DMS153 (cell line): ENCODE measurements around the gene SMC5.
"Not testable (repeated sequence)": the region's sequence is repeated elsewhere in the genome, so short reads cannot be mapped to it uniquely, and the experiment has no call there.

Experiments used
- DNase-seq: peaks from one replicate; lab custom pipeline; 2025; lab: John Stamatoyannopoulos, UW

SMC5 gene

GRCh38 chr9:70258692-70259511 lies at the start of gene SMC5:
Gene SMC5 (plus strand): TSS chr9:70258978. CDS start chr9:70259079, 101 bp downstream.
- DNase-seq: peak; percentile 86

GRCh38 chr9:70217029-70217428 lies 41.7 kb upstream of the SMC5 start:
- no peak for DNase-seq

GRCh38 chr9:70218767-70219166 lies 40.0 kb upstream of the SMC5 start:
- no peak for DNase-seq

- no peak for DNase-seq
These were observed 38.6 kb upstream of the SMC5 start for GRCh38 chr9:70220216-70220615.

GRCh38 chr9:70222354-70222753 lies 36.4 kb upstream of the SMC5 start:
- DNase-seq: no peak

GRCh38 chr9:70228118-70228517 lies 30.7 kb upstream of the SMC5 start:
- DNase-seq: no peak

- DNase-seq: no peak
These were observed 30.2 kb upstream of the SMC5 start for GRCh38 chr9:70228611-70229010.

GRCh38 chr9:70229026-70229425 lies 29.8 kb upstream of the SMC5 start:
- DNase-seq: no peak

- no peak for DNase-seq
These were observed 29.2 kb upstream of the SMC5 start for GRCh38 chr9:70229579-70229978.

GRCh38 chr9:70232476-70232875 lies 26.3 kb upstream of the SMC5 start:
- DNase-seq: no peak

- not testable (repeated sequence) for DNase-seq
These were observed 24.6 kb upstream of the SMC5 start for GRCh38 chr9:70234208-70234607.

GRCh38 chr9:70245952-70246351 lies 12.8 kb upstream of the SMC5 start:
- not testable (repeated sequence) for DNase-seq

GRCh38 chr9:70250221-70250620 lies 8.6 kb upstream of the SMC5 start:
- no peak for DNase-seq

- no peak for DNase-seq
These were observed 3.3 kb upstream of the SMC5 start for GRCh38 chr9:70255486-70255885.

- no peak for DNase-seq
These were observed 2.6 kb upstream of the SMC5 start for GRCh38 chr9:70256123-70256551.

- no peak for DNase-seq
These were observed 1.3 kb upstream of the SMC5 start for GRCh38 chr9:70257502-70257901.

GRCh38 chr9:70257991-70258691 lies 637 bp upstream of the SMC5 start:
- DNase-seq: peak; percentile 61

GRCh38 chr9:70259512-70259802 lies 679 bp downstream of the SMC5 start:
- DNase-seq: no peak

- DNase-seq: no peak
These were observed 1.2 kb downstream of the SMC5 start for GRCh38 chr9:70260007-70260443.

GRCh38 chr9:70260606-70261005 lies 1.8 kb downstream of the SMC5 start:
- no peak for DNase-seq

- DNase-seq: no peak
These were observed 2.5 kb downstream of the SMC5 start for GRCh38 chr9:70261131-70261870.

GRCh38 chr9:70262366-70262765 lies 3.6 kb downstream of the SMC5 start:
- DNase-seq: no peak

- no peak for DNase-seq
These were observed 4.2 kb downstream of the SMC5 start for GRCh38 chr9:70262948-70263347.
